DMS79 treated with DMSO at 0.1 percent for 48 hours (cell line): ENCODE results near the gene NPFFR1.

Experiments
- DNase-seq: peaks from one replicate; lab custom pipeline; 2025; lab: John Stamatoyannopoulos, UW

The NPFFR1 gene, protein sequence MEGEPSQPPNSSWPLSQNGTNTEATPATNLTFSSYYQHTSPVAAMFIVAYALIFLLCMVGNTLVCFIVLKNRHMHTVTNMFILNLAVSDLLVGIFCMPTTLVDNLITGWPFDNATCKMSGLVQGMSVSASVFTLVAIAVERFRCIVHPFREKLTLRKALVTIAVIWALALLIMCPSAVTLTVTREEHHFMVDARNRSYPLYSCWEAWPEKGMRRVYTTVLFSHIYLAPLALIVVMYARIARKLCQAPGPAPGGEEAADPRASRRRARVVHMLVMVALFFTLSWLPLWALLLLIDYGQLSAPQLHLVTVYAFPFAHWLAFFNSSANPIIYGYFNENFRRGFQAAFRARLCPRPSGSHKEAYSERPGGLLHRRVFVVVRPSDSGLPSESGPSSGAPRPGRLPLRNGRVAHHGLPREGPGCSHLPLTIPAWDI

DNA sequence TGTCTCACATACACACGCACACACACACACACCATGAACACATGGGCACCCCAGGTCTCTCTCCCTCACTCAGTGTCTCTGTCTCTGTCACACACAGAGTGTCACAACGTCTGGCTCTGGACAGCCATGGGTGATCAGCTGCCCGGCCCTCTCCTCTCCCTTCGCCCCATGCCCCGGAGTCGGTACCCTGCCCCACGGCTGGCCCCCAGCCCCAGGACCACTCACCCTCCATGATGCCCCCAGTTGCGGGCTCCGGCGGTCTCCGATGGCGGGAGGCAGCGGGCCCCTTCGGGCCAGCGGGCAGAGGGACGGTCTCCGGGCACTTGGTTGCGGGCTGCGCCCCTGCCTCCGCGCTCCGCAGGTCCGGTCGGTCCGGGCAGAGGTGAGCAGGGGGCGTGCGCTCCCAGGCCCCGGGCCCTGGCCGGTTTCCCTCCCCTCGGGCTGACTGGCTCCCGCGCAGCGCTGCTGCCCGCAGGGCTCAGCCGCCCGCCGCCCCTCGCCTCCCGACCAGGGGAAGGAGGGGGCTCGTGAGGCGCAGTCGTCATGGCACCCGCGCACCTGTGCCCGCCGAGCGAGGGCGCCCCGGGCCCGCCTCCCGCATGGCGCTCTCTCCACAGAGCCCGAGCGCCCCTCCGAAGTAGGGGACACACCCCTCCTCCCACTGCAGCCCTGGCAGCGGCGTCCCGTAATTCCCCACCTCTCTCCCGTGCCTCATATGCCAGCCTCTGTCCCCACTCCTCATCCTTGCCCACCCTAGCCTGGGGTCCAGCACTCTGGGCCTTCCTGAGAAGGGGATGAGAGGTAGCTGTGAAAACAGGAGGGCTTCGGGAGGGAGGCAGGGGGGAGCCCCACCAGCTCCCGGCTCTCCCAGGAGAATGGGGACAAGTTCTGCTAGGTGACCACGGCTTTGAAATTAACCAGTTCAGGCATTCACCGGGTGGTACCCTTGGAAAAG is at the start of gene NPFFR1:
TSS of gene NPFFR1 (minus strand) at position 560 of the 955 bp plus-strand sequence. CDS start at position 232, 328 bp downstream.
- no peak for DNase-seq

DNA sequence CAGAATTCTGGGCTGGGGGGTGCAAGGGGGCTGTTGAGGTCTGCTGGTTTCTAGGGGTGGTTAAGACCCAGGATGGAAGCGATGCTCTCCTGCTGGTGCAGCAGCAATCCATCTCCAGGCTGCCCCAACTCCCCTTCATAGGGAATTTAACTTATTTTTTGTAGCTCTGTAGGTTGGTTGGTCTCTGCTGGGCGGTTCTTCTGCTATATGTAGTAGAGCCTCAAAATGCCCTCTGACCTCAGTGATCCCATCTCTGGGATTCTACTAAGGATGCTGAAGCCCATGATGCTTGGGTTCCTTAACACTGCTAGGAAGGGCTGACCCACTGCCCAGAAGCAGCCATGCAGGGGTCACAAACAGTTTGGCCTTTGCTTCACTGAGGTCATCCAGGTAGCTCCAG is 49.5 kb upstream of the NPFFR1 start:
- DNase-seq = no peak

DNA sequence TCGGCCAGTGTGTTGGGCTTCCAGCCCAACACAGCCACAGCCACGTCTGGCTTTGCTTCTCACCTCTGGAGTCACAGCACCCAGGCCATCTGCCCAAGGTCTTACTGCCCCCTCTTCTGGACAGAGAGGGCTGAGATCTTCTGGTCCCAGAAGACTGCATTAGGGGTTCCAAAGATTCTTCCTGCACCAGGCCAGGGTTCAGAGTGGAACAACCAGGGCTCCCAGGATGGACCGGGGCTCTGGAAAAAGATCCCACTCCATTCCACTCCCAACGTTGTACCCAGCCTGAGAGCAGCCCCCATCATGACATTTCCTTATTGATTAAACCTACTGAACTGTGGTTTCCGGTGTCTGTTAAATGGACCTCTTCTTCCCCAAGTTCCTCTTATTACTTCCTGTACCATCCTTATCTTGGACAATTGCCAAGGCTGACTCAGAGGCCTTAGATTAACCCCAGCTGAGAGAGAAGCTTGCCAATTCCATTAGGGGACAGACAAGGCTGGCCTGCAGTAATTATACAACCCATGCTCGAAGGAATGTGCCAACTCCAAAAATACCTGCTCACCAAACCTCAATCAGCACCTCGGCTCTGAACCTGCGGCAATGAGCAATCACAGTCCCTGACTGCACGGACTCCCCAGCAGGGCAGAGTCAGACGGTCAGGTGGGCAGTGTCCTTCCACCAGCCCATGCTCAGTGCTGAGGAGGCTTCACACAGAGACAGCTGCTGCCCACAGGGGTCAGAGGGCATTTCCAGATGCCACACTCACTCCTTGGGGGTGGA is 47.9 kb upstream of the NPFFR1 start:
- DNase-seq = peak; percentile 1

DNA sequence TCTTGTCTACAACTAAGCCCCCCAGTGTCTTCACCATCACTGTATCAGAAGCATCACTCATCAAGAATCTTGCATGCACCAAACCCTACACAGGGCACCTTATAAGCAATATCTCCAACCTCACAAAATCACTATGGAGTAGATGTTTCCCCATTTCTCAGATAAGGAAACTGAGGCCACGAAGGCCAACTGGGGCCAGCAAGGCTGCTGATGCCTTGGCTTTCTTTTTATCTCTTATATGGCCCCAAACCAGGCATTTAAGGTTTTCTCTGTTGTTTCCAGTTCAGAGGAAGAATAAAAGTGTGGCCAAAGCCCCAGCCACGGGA is 47.3 kb upstream of the NPFFR1 start:
- DNase-seq = no peak

DNA sequence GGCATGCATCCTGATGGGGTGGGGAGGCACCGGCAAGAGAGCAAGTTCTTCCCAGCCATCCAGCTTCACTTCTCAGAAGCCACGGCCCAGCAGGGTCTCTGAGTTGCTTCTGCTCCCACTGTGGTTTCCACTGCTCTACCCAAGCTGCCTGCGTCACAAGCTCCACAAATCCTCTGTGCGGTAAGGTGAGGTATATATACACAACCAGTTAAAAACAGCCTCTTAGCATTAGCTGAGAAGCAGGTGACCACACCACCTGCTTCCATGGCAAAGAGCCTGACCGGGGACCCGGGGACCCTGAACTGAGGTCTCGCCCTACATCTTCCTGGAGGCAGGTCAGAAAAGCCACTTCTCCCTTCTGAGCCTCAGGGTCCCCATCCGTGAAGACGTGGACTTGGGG is 46.9 kb upstream of the NPFFR1 start:
- DNase-seq = no peak

DNA sequence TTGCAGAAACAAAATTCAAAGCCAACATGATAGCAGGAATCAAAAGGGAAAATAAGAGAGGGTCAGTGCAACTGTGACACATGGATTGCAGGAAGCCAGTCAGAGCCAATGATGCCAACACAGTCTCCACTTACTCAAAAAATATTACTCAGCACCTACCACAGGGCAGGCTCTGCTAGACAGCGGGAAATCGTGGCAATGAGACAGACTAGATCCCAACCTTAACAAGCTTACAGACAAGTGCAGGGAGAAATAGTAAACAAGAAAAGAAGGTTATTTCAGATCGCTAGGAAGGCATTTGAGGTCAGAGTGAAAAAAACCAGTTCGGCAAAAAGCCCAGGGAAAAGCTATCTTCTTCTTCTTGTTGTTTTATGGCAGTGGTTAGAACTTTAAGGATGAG is 45.2 kb upstream of the NPFFR1 start:
- no peak for DNase-seq

DNA sequence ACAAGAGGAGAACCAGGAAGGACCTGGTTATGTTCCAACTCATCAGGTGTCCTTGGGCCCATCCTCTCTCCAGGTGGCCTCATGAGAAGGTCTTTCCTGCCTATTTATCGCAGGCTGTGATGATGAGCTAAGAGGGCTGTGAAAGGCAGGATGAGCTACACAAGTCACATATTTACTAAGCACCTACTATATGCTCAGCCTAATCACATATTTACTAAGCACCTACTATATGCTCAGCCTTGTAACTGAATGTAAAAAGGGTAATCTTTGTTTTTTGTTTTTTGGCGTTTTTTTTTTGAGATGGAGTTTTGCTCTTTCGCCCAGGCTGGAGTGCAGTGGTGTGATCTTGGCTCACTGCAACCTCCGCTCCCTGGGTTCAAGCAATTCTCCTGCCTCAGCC is 44.2 kb upstream of the NPFFR1 start:
- no peak for DNase-seq

DNA sequence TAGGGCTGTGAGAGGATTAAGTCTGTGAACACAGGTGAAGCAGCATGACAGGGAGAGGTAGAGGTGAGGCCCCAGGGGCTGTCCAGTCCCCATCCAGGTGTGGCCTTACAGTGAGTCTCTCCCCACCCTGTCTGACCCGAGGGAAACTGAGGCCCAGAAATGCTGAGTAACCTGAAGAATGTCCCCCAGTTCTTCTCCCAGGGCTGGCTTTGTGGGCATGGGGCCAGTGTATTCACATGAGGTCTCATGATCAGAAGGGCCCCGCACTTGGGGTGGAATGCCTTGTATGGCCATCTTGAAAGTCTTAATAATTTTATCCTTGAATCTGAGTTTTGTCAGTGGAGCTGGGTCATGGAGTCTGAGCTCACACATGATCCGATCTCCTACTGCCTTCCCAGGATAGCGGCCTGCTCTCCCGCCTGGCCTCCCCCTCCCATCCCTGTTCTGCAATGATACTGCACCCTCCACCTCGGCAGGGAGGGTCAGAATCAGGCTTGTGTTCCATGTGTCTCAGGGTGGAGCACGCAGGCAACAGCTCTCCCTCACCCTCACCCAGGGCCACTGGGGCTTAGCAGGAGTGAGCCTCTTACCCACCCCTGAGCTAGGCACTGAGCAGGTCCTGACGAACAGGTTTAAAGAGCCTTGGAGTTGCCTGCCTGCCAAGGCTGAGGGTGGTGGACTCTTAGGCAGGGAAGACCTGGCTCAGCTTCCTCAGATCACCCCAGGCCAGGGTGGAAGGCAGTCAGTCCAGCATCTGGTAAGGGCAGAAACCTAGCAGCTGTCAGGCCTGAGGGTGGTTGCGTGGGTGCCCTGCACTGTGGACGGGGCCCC is 41.4 kb upstream of the NPFFR1 start:
- DNase-seq = no peak

DNA sequence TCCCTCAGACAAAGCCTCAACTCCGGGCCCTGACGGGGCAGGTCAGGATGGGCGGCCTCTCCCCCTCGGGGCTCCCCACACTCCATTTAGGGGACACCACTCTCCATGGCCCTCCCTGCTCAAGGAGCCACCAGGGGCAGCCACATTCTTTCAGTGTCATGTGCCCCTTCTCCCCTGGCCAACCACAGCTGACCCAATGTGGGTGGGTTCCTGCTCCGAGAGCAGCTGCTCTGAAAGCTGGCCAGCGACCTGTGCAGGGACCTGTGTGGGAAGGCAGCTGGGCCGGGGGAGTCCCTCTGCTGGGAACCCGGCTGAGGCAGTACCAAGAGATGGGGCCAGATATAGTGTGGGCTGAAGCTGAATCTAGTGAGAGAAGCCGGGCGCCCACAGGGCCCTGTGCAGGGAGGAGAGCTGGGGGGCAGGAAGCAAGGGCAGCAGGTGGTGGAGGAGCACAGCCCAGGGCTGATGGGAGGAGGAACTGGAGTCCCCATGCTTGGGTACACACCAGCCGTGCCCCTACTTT is 40.6 kb upstream of the NPFFR1 start:
- DNase-seq = no peak

DNA sequence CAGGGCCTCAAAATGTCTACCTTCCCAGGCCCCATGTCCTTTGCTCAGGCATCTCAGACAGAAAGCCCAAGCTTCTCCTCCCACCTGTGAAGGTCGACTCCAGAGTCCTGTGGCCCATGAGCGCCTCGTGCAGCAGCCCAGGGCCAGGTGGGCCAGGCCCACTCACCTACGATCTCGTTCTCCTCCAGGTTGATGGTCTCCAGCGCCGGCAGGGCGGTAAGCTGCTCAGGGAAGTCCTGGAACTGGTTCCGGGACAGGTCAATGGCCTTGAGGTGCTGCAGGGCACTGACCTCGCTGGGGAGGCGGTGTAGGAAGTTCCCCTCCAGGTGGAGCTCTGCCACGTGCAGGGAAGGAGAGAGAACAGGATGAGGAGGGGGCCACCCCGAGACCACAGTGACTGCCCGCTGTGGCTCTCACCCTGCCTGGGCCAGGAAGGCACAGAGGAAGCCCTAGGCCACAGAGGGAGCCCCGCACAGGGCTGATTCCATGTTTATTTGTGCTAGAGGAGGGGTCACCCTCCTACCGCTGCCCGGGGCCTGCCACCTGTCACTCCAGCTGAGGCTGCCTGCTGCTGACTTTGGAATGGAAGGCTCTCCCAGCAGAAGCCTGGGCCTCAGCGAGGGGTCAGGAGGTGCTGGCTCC is 40.0 kb upstream of the NPFFR1 start:
- DNase-seq = no peak

DNA sequence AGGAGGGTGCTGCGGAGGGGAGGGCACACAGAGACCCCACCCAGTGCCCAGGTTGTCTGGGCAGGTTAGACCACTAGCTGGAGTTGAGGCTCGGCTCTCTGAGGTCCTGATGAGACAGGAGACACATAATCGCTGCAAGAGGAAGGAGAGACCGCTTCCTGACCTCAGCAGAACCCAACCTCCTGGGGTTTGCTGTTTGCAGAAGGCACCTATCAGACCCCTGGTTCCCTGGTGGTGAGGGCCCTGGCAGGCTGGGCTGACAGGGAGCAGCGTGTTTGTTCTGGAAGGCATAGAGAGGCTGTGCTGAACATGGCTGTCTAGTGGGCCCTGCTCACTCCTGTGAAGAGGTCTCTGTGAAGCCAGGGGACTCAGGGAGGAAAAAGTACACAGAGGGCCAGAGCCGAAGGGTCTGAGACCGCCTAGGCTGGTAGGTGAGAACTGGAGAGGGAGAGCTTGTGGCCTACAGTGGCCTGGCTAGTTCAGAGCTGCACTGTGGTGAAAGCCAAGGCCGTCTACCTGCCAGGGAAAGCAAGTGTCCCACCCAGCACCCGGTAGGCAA is 39.4 kb upstream of the NPFFR1 start:
- DNase-seq = no peak

DNA sequence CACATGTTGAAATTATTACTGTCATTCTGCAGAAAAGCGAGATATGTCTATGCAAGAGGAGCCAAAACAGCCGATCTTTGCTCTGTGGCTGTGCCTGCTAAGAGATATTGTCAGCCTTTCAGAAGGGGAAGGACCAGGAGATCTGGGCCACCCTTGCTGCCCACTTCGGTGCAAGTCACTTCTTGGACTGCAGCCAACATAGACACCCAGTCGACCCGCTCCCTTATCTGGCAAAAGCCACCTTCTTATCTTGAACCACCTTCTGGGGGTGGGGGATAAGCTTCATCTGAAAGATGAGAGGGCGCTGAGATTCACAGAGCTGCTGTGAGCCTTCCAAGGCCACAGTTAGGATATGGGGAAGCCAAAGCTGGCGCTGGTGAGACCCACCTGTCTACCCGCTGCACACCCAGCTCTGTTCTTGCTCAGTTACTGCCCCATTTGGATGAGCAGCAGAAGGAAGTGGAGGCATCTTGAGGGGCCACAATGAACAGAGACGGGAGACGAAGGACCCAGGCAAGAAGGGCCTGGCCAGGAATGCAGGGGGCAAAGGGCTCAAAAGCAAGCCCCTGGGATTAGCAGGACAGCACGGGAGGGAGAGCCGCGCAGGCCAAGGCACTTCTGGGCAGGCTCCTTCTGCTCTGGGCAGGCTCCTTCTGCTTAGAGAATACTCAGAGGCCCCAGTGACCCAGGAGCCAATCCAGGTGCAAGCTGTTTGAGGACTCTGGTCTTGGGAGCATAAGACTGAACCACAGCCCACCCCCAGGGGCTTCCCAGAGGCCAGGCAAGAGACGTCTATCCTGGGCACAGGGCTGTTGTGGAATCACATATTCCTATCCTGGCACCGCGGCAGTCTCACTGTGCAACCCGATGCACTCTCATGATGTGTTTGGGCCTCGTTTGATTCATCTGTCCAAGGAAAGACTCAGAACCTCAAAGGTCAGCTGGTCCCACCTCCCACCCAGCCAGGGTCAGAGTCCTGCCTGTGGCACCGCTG is 38.4 kb upstream of the NPFFR1 start:
- DNase-seq = no peak

DNA sequence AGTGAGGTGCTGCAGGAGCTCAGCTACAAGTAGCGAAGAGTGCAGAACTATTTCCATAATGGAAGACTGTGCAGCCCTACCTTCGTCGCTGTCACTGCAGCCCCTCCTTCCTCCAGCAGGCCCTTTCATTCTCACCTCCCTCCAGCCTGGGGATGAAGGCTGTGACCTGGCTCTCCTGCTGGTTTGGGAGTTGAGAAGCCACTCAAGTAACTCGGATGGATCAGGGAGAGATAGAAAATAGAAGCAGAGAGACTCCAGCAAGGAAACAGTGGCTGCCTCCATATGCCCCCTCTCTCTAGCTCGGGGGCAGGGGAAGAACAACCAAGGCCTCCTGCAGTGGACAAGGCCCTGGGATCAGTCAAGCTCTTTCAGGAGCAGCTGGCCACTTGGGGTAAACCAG is 37.4 kb upstream of the NPFFR1 start:
- no peak for DNase-seq

DNA sequence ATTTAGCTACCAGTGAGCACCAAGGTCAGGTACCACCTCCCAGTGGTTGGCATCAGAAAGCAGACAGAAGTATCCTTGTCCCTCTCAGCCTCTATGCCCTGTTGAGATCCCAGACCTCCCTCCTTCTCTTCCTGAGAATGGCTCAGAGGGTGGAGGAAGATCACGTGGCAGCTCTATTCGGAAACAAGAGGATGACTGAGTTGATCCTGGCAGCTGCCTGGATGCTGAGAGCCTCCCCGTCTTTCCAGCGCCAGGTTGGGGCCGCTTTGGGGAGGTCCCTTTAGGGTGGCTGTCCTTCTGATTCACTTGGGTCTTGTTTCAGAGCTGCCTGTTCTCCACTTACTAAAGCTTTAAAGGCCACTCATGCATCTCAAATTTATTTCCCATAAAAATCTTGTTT is 36.9 kb upstream of the NPFFR1 start:
- DNase-seq = peak; percentile 70

DNA sequence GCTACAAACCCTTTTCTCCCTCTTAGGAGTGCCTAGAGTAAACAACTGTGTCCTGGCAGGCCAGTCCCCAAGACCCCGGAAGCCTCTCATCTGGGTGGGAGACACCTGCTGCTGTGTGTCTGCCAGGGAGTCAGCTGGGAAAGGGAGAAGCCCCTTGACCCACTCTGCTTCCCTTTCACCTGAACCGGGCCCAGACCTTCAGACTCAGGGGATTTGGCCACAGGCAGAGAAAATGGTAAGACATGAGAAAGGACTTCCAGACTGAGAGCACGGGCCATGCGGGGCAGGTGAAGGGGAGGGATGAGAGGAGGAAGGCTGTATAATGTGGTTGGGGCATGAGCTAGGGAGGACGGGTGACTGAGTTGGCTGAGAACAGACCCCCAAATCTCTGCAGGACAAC is 36.0 kb upstream of the NPFFR1 start:
- DNase-seq = no peak

DNA sequence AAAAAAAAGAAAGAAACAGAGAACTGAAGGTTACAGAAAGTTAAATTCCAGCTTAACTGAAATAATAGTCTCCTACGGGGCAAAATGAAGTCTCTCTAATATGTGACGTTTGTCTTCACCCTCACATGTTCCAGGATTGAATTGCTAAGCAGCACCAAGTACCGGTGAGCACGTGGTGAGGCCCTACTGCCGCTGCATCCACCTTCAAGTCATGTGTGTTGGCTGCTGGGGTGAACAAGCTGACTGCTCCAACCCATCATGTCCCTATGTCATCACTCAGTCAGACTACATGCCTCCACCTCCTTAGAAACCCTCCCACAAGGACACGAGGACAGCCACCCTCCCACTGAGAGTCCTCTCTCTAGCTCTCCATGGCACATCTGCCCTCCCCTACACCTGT is 35.4 kb upstream of the NPFFR1 start:
- DNase-seq = no peak

DNA sequence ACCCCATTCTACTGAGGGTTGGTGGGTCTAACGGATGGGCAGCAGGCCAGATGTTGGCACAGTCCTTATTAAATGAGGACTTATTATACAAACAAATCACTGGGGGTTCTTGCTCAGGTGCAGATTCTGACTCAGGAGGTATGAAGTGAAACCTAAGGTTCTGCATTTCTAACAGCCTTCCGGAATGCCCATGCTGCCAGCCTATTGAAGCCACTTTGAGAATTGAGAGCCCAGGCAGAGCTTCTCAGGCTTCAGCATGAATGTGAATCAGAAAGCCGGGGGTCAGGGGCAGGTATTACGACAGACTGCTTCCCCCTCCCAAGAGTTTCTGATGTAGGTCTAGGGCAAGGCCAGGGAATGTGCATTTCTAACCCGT is 34.1 kb upstream of the NPFFR1 start:
- DNase-seq = no peak

DNA sequence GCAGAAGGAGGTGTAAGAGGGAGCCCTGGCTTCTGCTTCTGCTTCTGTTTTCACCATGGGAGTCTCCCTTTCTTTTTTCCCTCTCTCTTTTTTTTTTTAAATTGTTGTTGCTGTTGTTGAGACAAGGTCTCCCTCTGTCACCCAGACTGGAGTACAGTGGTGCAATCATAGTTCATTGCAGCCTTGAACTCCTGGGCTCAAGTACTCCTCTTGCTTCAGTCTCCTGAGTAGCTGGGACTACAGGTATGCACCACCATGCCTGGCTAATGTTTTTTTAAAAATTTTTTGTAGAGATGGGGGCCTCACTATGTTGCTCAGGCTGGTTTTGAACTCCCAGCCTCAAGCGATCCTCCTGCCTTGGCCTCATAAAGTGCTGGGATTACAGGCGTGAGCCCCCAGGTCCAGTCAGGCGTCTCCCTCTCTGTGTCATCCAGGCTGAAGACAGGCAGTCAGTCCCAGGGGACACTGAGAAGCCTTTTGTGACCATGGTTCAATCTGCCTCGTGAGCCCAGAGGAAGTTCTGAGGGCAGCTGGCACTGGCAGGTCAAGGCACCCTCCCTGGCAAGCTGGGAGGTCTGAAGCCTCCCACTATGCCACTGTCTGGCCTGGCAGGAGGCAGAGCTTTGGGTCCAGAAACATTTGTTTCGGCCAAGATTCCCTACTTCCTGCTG is 33.6 kb upstream of the NPFFR1 start:
- DNase-seq = no peak

DNA sequence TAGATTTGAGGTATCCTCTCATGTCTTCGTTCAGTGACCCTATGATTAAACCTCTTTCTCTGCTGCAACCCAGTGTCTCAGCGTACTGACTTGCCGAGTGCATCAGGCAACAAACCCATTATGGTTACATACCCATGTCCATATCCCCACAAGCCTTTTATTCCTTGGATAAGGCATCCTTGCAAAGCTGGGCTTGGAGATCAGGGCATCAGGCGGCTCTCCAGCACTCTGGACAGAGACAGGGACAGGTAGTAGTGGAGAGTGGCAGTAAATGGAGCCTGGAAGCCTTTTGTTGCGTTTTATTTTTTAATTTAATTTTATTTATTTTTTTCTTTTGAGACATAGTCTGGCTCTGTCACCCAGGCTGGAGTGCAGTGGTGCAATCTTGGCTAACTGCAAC is 32.0 kb upstream of the NPFFR1 start:
- DNase-seq = no peak
